T1000 (cell line): ENCODE data around the gene CFAP54.

Source experiments
- DNase-seq: peaks from one replicate; lab custom pipeline; 2025; ENCODE audit warnings: mixed read lengths; lab: John Stamatoyannopoulos, UW

CFAP54 gene

GRCh38 chr12:96886998-96887677 lies 397.8 kb downstream of the CFAP54 start:
- no peak for DNase-seq

DNA sequence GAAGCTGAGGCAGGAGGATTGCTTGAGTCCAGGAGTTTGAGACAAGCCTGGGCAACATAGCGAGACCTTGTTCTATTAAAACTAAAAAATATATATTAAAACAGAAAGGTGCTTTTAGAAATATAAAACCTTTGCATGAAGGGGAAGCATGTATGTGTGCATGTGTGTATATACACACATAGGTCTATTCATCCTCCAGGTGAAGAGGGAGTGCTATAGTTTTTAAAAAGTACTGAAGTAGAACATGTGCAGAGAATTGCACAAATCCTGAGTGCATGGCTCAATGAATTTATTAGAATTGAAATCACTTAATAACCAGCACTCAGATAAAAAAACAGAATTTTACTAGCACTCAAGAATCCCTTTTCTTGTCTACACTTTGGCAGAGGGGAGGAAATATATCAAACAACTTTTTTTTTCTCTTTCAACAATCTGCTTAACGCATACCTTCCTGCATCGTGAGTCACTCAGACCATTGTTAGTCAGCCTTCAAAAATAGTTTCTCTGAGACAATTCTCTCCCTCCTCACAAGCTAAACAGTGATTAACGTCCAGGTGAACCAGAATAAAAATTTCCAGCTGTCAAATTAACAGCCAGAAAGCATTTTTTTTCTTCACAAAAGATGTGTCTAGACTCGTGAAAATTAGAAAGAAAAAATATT lies 400.0 kb downstream of the CFAP54 start:
- no peak for DNase-seq

GRCh38 chr12:96890331-96890730 lies 401.0 kb downstream of the CFAP54 start:
- DNase-seq: no peak

DNA sequence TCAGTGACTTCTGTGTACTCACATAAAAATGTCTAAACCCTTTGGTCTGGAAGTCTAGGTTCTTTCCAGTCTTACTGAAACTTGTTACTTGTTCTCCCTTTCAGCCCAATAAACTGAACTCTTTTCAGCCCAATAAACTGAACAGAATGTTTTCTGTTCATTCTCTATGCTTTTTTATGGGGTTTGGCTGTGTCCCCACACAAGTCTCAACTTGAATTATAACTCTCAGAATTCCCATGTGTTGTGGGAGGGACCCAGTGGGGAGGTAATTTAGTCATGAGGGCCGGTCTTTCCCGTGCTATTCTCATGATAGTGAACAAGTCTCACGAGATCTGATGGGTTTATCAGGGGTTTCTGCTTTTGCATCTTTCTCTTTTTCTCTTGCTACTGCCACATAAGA lies 402.7 kb downstream of the CFAP54 start:
- no peak for DNase-seq

DNA sequence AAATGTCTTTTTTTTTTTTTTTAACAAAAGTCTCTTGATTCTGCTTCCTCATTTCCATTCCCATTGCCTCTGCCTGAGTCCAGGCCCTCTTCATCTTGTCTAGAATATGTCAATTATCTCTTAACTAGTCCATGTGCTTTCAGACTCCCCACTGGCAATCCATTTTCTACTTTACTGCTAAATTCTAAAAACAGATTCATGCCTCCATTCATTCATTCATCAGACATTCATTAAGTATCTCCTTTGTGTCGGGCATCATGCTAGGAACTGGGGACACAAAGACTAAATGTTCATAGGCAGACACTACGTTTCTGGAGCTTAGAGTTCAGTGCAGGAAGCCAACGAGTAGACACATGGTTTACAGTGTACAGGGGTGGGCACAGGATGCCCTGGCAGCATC lies 408.0 kb downstream of the CFAP54 start:
- DNase-seq: no peak

DNA sequence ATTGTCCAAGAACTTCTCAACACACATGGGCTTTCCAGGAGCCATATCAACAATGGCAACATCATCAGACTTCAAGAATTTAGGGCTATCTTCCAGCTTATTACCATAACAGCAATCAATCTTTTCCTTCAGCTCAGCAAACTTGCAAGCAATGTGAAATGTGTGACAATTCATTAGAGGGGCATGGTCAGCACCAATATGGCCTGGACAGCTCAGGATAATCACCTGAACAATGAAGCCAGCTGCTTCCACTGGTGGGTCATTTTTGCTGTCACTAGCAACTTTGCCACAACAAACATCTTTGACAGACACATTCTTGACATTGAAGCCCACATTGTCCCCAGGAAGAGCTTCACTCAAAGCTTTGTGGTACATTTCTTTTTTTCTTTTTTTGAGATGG lies 411.8 kb downstream of the CFAP54 start:
- no peak for DNase-seq

DNA sequence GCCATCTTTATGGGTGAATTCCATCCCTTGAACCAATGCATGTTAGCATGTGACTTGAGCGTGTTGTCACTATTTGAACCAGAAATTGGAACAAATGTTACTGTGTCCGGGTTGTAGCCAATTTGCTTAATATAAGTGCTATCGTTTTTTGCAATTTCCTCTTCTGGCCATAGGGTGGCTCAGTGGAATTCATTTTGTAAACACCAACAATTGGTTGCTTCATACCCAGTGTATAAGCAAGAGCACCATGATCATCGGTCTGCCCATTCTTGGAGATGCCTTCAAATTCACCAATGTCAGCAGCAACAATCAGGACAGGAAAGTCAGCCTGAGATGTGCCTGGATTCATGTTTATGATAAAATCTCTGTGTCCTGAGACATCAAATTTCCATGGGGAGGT lies 412.7 kb downstream of the CFAP54 start:
- no peak for DNase-seq

GRCh38 chr12:96906498-96906848 lies 417.1 kb downstream of the CFAP54 start:
- DNase-seq: no peak

GRCh38 chr12:96906849-96907670 lies 417.7 kb downstream of the CFAP54 start, which contains the start of gene NEDD1:
Gene NEDD1, plus strand, starts transcription at chr12:96907257. Its CDS starts 2,503 bp downstream, at chr12:96909760.
- DNase-seq: peak; percentile 94

DNA sequence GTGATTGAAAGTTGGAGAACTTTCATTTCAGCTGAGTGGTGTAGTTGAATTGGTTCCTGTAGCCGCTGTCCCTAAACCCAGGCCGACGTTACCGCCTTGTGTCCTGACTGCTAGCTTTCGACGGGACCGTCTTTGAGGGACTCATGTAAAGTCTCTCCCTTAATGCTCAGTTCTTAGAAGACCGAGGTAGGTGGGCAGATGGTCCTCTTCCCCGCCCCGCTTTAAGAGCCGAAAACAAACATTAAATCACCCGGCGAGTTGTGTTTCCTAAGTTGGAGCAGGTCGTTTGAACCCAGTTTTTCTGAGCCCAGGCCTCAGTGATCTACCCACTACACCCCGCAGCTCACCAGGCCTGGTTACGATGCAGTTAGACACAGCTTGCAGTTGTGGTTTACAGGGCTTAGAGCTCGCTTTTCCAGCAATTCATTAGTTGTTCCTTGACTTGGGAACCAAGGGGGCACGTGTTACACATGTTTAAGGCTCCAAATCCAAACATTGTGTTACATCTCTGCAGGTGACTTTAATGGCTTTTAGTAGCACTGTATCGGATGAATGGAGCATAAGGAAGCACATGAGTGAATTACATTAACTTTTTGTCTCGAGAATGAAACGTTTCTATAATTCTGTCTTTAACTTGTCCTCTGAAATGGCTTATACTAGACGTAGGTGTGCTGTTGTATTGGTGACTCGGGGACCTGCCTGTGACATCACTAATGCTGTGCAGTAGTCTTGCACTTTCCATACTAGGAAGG lies 418.5 kb downstream of the CFAP54 start:
- DNase-seq: peak; percentile 35

GRCh38 chr12:96908423-96908675 lies 419.0 kb downstream of the CFAP54 start:
- no peak for DNase-seq

DNA sequence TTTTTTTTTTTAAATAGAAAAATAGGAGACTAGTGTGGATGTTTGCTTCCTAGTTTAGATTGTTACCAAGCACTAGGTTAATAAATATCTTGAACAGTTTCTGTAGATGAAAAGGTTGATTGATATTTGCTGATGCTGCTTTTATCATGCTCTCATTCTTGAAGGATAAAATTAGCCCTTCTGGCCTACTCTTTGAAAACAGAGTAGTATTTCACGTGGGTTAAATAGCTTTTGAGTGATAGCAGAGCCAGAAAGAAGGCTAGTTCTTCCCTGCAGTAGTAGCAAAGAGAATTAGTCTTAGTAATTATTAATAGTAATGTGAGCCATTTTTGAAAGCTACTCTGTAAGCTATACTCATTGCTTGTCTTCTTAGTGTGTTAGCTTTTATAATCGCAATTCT lies 422.9 kb downstream of the CFAP54 start:
- no peak for DNase-seq

DNA sequence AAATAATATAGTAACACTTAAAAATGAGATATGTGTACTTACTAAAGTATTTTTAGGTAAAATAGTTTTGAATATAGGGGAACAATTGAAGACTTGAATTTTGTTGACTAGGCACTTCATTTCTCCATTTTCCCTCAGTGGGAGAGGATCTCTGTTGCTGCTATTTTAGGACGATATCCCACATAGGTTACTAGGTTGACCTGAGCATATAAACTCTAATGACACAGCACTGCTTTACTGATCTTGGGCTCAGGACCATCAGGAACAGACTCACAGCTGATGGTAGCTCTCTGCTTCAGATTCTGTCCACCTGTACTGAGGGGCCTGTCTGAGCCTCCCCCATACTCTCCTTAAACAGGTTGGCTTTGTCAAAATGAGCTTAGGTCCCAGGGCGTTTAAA lies 423.6 kb downstream of the CFAP54 start:
- DNase-seq: no peak

DNA sequence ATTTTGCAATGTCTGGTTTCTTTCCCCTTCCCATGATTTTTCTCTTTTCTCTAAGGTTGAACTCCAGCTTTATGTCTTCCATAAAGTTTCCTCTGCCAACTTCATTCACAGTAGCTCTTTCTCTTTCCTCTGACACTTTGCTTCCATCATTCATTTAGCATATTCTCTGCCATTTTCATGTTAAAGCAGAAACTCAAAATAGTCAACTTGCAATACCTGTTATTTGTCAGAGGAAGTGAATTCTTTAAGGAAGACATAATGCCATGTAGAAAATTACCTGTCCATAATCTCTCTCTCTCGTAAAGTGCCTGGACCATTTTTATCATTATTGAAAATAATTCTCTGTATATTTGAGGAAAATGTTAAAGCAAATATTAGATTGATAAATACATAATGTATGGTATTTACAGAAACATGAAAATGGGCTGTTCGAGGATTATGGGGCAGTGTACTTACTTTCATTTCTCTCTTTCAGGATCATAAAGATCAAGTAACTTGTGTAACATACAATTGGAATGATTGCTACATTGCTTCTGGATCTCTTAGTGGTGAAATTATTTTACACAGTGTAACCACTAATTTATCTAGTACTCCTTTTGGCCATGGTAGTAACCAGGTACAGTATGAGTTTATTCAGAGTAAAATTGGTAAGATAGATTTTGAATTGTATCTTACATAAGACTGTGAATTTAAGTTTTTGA lies 430.3 kb downstream of the CFAP54 start:
- DNase-seq: no peak
